PFSK-1 (cell line): ENCODE results near the gene TTYH2.

Experiments used
- FOXP2 ChIP-seq: optimal IDR thresholded peaks from 2 replicates; pipeline ENCODE3; 2011; ENCODE audit warnings: borderline replicate concordance, control low read depth, inconsistent platforms; ENCODE audit not compliant: insufficient read depth; ENCODE audit errors: extremely low read length, extremely low read depth
- POLR2AphosphoS5 ChIP-seq: IDR thresholded peaks from 2 replicates; pipeline ENCODE4 v1.6.1; 2012; ENCODE audit warnings: low read depth, mild to moderate bottlenecking, control low read depth, low read length, moderate library complexity
- SIN3A ChIP-seq: IDR thresholded peaks from 2 replicates; pipeline ENCODE4 v1.6.1; 2012; ENCODE audit warnings: mild to moderate bottlenecking, low read length, moderate library complexity, borderline replicate concordance; ENCODE audit not compliant: insufficient read depth
- TAF1 ChIP-seq: IDR thresholded peaks from 2 replicates; pipeline ENCODE4 v1.6.1; 2012; ENCODE audit warnings: low read length, control low read depth, borderline replicate concordance; ENCODE audit not compliant: insufficient read depth
- TF ChIP-seq, protein P1 (sequence below), 2 experiments: IDR thresholded peaks; 2 replicates each; pipeline versions ENCODE4 v1.6.1 to v1.8.0; 2011 to 2012; ENCODE audit warnings: low read depth in 2 of 2, low read length in 2 of 2, control low read depth in 1 of 2, inconsistent platforms in 1 of 2, mild to moderate bottlenecking in 1 of 2, moderate library complexity in 1 of 2; ENCODE audit not compliant: insufficient read depth in 1 of 2

The TTYH2 gene

DNA sequence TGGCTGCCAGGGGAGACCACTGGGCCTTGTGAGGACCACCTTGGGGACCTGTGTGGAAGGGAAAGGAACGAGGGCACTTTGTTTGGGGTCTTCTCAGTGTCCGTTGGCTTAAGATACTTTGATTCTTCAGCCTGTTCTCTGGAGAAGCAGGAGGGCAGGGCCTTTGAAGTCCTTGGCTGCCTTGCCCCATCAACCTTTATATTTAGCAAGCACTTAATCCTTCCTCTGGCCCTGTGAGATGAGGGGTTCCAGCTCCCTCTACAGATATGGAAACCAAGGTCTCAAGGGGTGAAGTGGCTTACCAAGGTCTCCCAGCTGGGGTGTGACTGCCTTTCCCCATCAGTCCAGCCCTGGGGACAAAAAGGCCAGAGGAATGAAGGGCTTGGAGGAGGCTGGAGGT lies 28.5 kb downstream of the TTYH2 start:
- TF ChIP-seq TAF1 (no peak), SIN3A (no peak), POLR2AphosphoS5 (no peak), FOXP2 (no peak)
- TF ChIP-seq, protein P1, sequence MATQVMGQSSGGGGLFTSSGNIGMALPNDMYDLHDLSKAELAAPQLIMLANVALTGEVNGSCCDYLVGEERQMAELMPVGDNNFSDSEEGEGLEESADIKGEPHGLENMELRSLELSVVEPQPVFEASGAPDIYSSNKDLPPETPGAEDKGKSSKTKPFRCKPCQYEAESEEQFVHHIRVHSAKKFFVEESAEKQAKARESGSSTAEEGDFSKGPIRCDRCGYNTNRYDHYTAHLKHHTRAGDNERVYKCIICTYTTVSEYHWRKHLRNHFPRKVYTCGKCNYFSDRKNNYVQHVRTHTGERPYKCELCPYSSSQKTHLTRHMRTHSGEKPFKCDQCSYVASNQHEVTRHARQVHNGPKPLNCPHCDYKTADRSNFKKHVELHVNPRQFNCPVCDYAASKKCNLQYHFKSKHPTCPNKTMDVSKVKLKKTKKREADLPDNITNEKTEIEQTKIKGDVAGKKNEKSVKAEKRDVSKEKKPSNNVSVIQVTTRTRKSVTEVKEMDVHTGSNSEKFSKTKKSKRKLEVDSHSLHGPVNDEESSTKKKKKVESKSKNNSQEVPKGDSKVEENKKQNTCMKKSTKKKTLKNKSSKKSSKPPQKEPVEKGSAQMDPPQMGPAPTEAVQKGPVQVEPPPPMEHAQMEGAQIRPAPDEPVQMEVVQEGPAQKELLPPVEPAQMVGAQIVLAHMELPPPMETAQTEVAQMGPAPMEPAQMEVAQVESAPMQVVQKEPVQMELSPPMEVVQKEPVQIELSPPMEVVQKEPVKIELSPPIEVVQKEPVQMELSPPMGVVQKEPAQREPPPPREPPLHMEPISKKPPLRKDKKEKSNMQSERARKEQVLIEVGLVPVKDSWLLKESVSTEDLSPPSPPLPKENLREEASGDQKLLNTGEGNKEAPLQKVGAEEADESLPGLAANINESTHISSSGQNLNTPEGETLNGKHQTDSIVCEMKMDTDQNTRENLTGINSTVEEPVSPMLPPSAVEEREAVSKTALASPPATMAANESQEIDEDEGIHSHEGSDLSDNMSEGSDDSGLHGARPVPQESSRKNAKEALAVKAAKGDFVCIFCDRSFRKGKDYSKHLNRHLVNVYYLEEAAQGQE (IDR thresholded peaks at IDR 0.05; ENCODE audit: insufficient read depth in 1 of 2, low read depth in 2 of 2, low read length in 2 of 2) = no peak

DNA sequence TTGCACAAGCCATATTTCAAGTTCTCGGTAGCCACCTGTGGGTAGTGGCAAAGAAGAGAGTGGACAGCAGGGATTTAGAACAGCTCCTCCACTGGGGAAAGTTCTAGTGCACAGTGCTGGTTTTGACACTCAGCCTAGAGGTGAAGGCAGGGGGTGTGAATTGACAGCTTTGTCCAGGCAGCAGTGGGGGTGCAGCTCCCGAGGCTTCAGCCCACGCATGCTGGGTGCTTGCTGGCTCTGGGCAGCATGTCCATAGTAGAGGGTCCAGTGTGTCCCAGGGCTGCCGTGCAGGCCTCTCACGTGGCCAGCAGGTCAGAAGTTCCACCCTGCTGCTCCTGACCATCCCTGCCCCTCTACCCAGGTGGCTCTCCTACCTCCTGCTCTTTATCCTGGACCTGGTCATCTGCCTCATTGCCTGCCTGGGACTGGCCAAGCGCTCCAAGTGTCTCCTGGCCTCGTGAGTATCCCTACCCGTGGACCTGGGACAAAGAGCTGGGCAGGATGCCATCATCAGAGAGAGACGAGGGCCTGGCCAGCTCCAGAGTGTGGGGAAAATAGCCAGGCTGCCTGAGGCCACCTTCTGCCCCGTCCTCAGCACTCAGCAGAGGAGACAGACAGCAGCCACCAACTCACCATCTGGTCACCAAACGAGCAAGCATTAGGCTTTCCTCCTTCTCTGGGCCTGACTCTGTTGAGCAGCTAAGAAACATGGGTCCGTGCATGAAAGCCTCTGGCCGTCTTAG lies 29.8 kb downstream of the TTYH2 start:
- no peak for TF ChIP-seq TAF1
- TF ChIP-seq POLR2AphosphoS5 = no peak
- no peak for TF ChIP-seq FOXP2
- TF ChIP-seq, protein P1 (IDR thresholded peaks at IDR 0.05; ENCODE audit: insufficient read depth in 1 of 2, low read depth in 2 of 2, low read length in 2 of 2) = no peak
- TF ChIP-seq SIN3A = no peak

DNA sequence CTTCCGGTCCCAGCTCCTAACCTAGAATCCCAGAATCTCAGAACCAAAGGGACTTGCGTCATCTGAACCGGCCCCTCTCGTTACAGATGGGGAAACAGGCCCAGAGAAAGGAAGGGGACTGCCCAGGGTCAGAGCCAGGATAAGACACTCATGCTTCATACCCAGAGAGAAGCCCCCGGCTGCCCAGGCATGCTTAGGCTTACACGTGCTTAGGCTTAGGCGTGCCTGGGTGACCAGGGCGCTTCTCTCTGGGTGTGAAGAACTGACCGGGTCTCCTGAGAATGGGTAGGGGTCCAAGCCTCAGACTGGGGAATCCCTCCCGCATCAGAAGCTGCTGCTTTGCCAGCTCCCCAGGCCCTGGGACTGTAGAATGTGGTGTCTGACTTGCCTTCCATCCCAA lies 30.8 kb downstream of the TTYH2 start:
- TF ChIP-seq SIN3A (no peak), POLR2AphosphoS5 (no peak)
- TF ChIP-seq, protein P1 (IDR thresholded peaks at IDR 0.05; ENCODE audit: insufficient read depth in 1 of 2, low read depth in 2 of 2, low read length in 2 of 2) = no peak

DNA sequence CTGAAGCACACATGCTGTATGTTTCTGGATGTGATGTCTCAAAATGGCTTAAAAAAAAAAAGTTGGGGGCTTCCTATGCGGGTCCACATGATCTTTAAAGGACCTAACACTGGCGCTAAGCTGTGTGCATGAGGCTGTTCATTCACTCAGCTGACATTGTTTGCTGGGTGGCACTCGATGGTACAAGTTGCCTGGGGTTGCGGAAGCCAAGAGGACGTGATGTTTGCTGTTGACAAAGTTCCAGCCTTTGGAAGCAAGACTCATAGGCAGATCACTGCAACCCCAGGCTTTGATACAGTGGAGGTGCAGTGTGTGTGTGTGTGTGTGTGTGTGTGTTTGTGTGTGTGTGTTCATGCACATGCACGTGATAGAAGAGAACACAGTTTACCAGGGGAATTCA lies 31.2 kb downstream of the TTYH2 start:
- no peak for TF ChIP-seq FOXP2
- no peak for TF ChIP-seq POLR2AphosphoS5
- no peak for TF ChIP-seq SIN3A
- TF ChIP-seq, protein P1 (IDR thresholded peaks at IDR 0.05; ENCODE audit: insufficient read depth in 1 of 2, low read depth in 2 of 2, low read length in 2 of 2) = no peak
- TF ChIP-seq TAF1 = no peak

DNA sequence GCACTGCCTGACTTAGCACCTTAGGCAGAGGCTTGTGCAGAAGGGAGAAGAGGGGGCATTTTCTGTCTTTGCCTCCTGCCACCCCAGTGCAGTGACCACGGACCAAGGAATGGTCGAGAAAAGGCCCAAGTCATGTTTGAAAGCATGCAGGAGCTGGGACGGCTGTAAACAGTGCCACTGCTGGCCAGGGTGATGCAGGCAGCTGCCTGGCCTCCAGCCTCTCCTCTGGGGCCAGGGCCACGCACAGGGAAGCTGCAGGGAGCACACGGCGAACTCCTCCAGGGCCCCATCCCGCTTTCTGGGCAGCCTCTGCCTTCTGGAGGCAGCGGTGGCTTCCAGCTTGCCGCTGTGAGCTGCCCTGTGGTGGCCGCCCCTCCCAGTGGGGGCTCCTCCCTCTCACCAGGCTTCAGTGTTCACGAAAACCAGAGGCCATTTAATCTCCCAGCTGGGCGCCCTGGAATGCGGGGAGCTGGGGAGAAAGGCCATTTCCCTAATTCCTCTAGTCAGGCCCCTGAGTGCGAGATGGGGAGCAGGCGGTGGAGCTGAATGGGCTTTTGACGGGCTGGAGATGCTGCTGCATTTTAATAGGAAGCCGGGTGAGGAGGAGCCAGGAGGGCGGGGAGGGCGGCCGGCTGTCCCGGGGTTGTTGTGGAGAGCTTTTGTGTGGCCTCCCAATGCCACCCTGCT lies 31.9 kb downstream of the TTYH2 start:
- TF ChIP-seq POLR2AphosphoS5 (no peak), SIN3A (no peak), FOXP2 (no peak), TAF1 (no peak)
- TF ChIP-seq, protein P1 (IDR thresholded peaks at IDR 0.05; ENCODE audit: insufficient read depth in 1 of 2, low read depth in 2 of 2, low read length in 2 of 2) = no peak
